BE2C (cell line): ENCODE results near the gene ASCL1.

ENCODE experiments used
- DNase-seq: peaks from one replicate; pipeline ENCODE4 v3.0.0-alpha.2; 2020
- H3K27me3 ChIP-seq: fragments of 250-450 bp; sonication (Bioruptor Pico); 2 replicates; pipeline ENCODE4 v1.5.1; 2020; ENCODE audit warnings: mild to moderate bottlenecking
- H3K36me3 ChIP-seq: fragments of 250-450 bp; sonication (Bioruptor Pico); 2 replicates; pipeline ENCODE4 v1.5.1; 2020; ENCODE audit warnings: mild to moderate bottlenecking
- H3K4me1 ChIP-seq: fragments of 250-450 bp; sonication (Bioruptor Pico); 2 replicates; pipeline ENCODE4 v1.5.1; 2020
- H3K4me3 ChIP-seq: 2 replicates; pipeline ENCODE4 v1.5.1; 2011; ENCODE audit warnings: low read depth, low read length
- H3K9me3 ChIP-seq: fragments of 250-450 bp; sonication (Bioruptor Pico); 2 replicates; pipeline ENCODE4 v1.5.1; 2020
- TF ChIP-seq, protein P1 (sequence below): IDR thresholded peaks from 2 replicates; pipeline ENCODE4 v1.5.1; 2012; ENCODE audit warnings: mild to moderate bottlenecking, low read depth, low read length

ASCL1 gene

DNA sequence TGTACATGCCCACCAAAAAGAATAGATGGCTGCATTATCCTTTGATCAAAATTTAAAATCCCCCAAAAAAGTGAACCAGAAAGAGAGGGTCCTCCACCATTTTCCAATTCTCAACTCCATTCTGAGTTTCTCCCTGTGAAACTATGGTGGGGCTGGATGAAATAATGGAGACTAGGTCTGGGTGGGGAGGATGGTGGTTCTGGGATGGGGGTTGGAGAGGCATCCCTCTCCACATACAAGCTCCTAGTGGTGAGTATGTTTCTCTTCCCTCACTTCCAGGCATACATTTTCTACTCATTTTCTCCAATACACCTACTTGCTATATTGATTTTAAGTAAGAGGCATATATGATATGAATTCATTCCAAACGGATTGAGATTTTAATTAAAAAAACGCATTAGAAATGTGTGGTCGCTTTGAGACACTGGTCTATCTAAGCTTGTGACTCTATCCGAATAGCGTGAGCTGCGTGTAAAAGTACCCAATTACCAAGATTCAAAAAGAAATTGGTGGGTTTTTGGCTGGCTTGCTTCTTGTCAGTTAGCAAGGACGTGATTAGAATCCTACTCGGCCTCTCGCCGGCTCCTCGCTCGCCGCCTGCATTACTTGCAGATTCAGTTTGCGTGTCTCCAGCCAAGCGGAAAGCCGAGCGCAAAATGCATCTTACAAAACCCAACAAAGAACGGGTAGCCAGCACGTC is 3.4 kb downstream of the ASCL1 start:
- H3K4me3 ChIP-seq, result peak overlapping the region; percentile 95
- DNase-seq, result peak; percentile 50
- H3K4me1 ChIP-seq, result no peaks in the 10 kb centered on the region; the same call in none of the 2 replicates
- TF ChIP-seq, protein P1, sequence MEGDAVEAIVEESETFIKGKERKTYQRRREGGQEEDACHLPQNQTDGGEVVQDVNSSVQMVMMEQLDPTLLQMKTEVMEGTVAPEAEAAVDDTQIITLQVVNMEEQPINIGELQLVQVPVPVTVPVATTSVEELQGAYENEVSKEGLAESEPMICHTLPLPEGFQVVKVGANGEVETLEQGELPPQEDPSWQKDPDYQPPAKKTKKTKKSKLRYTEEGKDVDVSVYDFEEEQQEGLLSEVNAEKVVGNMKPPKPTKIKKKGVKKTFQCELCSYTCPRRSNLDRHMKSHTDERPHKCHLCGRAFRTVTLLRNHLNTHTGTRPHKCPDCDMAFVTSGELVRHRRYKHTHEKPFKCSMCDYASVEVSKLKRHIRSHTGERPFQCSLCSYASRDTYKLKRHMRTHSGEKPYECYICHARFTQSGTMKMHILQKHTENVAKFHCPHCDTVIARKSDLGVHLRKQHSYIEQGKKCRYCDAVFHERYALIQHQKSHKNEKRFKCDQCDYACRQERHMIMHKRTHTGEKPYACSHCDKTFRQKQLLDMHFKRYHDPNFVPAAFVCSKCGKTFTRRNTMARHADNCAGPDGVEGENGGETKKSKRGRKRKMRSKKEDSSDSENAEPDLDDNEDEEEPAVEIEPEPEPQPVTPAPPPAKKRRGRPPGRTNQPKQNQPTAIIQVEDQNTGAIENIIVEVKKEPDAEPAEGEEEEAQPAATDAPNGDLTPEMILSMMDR, result peak; percentile 35
- H3K36me3 ChIP-seq, result peaks cover 15% of the 10 kb centered on the region
- no peaks in the 10 kb centered on the region for H3K27me3 ChIP-seq
- H3K9me3 ChIP-seq, result no peaks in the 10 kb centered on the region

DNA sequence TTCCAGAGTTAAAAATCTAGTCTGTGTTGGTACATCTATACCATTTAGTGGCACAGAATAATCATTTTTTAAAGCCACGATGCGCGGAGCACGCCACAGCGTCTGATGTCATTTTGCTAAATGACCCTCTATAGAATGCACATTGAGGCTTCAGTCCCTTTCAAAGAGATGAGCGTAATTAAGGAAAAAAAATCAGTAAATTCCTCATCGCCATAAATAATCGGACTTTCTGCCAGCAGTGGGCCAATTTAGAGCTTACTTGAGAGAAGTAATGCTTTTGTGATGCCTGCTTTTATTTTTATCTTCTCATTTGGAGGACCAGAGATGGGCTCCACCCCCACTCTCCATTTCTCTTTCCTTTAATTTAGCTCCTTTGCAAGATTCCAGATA is 4.0 kb downstream of the ASCL1 start:
- no peaks in the 10 kb centered on the region for H3K27me3 ChIP-seq

DNA sequence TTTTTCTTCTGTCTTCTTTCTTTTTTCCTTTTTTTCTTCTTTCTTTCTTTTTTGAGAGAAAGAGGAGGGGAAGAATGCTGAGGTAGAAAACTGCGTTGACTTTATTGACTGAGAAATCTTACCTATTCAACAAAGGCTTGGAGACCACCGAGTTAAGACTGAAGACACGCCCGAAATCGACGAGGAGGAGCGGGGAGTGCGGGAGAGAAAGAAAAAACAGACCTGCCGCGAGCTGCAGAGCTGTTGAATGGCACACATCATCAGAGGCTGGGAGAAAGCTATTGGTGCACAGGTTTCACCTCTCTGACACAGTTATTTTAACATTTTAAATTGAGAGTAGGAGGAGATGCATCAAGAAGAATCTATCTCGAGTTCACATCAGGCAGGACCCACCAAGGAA is 5.1 kb downstream of the ASCL1 start:
- no peak for DNase-seq
- H3K4me1 ChIP-seq, result no peaks in the 10 kb centered on the region; the same call in none of the 2 replicates
- H3K36me3 ChIP-seq, result peaks cover 15% of the 10 kb centered on the region
- H3K4me3 ChIP-seq, result no peak overlapping the region
- H3K27me3 ChIP-seq, result no peaks in the 10 kb centered on the region
- TF ChIP-seq, protein P1, result no peak
- no peaks in the 10 kb centered on the region for H3K9me3 ChIP-seq

More for the DNA sequence above, 4.0 kb downstream of the ASCL1 start:
- H3K4me1 ChIP-seq, result no peaks in the 10 kb centered on the region; the same call in none of the 2 replicates
- peaks cover 15% of the 10 kb centered on the region for H3K36me3 ChIP-seq
- peak overlapping the region; percentile 95 for H3K4me3 ChIP-seq
- TF ChIP-seq, protein P1, result no peak
- DNase-seq, result no peak
- H3K9me3 ChIP-seq, result no peaks in the 10 kb centered on the region

DNA sequence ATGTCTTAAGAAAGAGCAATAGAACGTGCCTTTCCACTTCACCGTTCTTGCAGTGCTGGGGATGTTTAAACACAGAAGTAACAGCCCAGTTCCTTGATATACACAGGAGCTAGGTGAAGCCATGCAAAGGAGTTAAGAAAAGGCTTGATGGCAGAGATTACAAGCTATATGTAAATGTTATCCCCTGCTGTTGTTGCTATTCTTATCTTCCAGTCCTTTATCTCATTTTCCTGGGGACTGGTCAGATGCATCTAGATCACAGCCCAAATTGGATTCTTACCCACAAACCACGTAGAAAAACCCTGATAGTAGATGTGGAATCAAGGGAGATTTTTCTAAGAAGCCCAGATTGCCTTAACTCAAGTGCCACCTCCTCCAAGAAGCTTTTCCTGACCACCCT is 5.5 kb downstream of the ASCL1 start:
- DNase-seq, result no peak
- no peak overlapping the region for H3K4me3 ChIP-seq
- TF ChIP-seq, protein P1, result no peak
- no peaks in the 10 kb centered on the region; the same call in none of the 2 replicates for H3K4me1 ChIP-seq
- peaks cover 15% of the 10 kb centered on the region for H3K36me3 ChIP-seq
- H3K9me3 ChIP-seq, result no peaks in the 10 kb centered on the region
- no peaks in the 10 kb centered on the region for H3K27me3 ChIP-seq

DNA sequence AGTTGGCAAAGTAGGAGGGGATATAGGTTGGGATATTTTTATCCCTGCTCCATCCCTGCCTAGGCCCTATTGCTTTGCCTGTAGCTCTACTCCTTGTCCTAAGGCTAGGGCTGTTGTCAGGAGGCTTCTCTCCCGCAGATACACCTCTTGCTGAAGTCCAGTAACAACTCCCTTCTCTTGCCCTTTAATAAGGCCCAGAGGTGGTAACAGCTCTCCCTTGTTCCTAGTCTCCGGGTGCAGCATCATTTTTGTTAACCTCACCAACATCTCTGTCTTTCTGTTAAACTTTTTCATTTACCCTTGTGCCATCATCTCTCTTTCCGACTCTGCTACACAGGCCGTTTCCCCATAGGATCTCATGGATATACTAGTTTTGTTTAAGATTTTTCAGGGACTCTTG is 6.3 kb downstream of the ASCL1 start:
- Histone ChIP-seq H3K9me3 (no peaks in the 10 kb centered on the region), H3K36me3 (peaks cover 15% of the 10 kb centered on the region), H3K4me3 (no peak overlapping the region), H3K4me1 (no peaks in the 10 kb centered on the region; the same call in none of the 2 replicates), H3K27me3 (no peaks in the 10 kb centered on the region)
- no peak for DNase-seq
- TF ChIP-seq, protein P1, result no peak

DNA sequence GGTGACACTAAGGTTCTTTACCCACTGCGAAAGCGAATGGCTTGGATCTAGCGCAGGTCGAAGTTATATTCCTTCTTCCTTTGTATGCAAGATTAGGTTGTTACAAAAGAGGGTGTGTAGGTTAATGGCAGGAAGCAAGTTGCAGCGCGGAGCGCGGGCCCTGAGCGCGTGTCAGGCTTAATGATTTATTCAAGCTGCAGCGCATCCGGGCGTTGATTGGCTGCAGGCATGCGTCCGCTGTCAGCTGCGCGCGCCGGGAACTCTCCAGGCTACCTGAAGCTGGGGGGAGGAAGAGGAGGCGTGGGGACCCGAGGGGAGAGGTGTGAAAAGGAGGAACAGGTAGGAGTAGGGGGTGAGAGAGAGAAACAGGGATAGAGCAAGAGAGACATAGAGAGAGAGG is 7.4 kb downstream of the ASCL1 start:
- Histone ChIP-seq H3K4me3 (no peak overlapping the region), H3K4me1 (no peaks in the 10 kb centered on the region; the same call in none of the 2 replicates), H3K9me3 (no peaks in the 10 kb centered on the region), H3K27me3 (no peaks in the 10 kb centered on the region), H3K36me3 (peaks cover 9% of the 10 kb centered on the region)
- DNase-seq, result no peak
- TF ChIP-seq, protein P1, result no peak
